ENCODE measurements around the gene RANGAP1. TPM values are rescaled to one million over a fixed set of nuclear protein-coding genes. Genes with fewer than 3 reads are reported as not detected.
A peak's percentile ranks its signal among the peaks of the same experiment; 100 is the strongest.

The RANGAP1 gene
- total RNA-seq, 1 donor from 2014 or later = 43.8 TPM

DNA sequence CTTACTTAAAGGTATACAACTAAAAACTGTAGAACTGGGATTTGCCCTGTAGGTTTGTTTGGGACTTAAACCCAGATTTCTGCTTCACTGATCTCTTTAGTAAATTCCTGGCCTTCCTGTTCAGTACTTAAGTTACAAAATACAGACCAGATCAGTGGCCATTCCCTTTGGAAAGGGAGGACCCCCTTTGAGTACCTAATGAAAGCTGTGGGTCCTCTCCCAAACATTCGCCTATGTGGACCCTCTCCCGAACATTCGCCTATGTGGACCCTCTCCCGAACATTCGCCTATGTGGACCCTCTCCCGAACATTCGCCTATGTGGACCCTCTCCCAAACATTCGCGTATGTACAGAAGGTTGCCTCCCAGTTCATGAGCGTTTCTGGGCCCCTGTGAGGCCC lies 70.6 kb downstream of the RANGAP1 start:
- Histone ChIP-seq H3K36me3 (peaks cover 50% of the 10 kb centered on the region), H3K4me3 (no peak overlapping the region), H3K4me1 (peaks cover 25% of the 10 kb centered on the region), H3K27ac (no peak overlapping the region), H3K27me3 (ENCODE audit: low read depth) (no peaks in the 10 kb centered on the region), H3K9me3 (no peaks in the 10 kb centered on the region)
- DNase-seq (no peak), ATAC-seq (no peak)
- TF ChIP-seq CTCF (IDR thresholded peaks at IDR 0.05) = no peak
- intact Hi-C loops (cut with DNase I) = no loop called here

GRCh38 chr22:41206719-41207118 lies 79.3 kb downstream of the RANGAP1 start:
- H3K36me3 ChIP-seq = peaks cover 32% of the 10 kb centered on the region
- TF ChIP-seq CTCF (IDR thresholded peaks at IDR 0.05) = no peak
- no peaks in the 10 kb centered on the region for H3K27me3 ChIP-seq (ENCODE audit: low read depth)
- no peak overlapping the region for H3K4me3 ChIP-seq
- intact Hi-C loops (cut with DNase I) = no loop called here
- ATAC-seq (no peak), DNase-seq (no peak)
- peaks cover 8% of the 10 kb centered on the region for H3K4me1 ChIP-seq
- H3K27ac ChIP-seq = no peak overlapping the region
- H3K9me3 ChIP-seq = no peaks in the 10 kb centered on the region

DNA sequence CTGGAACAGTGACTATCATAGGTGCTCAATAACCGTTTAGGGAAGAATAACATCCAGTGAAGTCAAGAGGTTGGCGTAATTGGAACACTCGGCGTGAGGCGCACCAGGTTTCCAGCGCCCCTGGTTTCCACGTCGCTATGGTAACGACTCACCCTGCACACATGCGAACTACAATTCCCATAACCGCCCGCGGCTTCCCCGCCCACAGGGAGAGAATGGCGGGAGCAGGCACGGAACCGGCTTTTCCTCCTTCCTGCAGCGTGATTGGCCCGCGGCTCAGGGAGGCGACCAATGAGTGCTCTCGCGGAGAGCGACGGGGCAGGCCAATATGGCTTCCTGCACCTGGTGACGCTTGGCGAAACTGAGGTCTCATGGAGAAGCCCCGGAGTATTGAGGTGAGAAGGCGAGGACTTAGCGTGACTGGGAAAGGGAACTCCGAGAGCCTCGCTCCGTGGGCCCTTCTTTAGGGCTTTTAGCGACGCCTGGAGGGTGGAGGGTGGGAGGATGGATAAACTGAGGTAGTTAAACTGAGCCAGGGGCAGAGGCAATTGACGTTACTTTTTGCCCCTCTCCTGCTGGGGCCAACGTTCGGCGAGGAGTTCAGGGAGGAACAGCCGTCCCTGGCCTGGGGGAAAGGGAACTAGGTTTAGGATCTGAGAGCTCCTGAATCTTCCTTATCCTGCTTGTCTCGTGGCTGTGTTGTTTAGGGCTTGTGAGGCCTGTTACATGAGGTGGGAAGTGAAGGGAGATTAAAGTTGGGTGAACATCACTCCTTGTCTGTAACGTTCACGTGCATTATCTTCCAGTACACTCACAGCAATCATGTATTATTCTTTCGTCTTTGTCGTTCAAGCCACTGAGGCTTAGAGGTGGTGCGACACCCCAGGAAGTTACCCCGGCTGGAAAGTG lies 80.7 kb downstream of the RANGAP1 start, which contains the start of gene L3MBTL2:
Gene L3MBTL2, plus strand, starts transcription at position 321 of the 909 bp plus-strand sequence. Its CDS starts 51 bp downstream, at position 372.
- peak within 1 kb of the TSS; percentile 92 for H3K4me3 ChIP-seq
- TF ChIP-seq CTCF (IDR thresholded peaks at IDR 0.05) = no peak
- H3K9me3 ChIP-seq = no peaks in the 10 kb centered on the region
- H3K27me3 ChIP-seq (ENCODE audit: low read depth) = no peaks in the 10 kb centered on the region
- ATAC-seq = peak; percentile 99 to 100
- intact Hi-C loops (cut with DNase I) = no loop called here
- peak; percentile 99 for DNase-seq
- H3K36me3 ChIP-seq = peaks cover 20% of the 10 kb centered on the region
- H3K27ac ChIP-seq = peak within 1 kb of the TSS; percentile 83
- H3K4me1 ChIP-seq = peaks cover 8% of the 10 kb centered on the region

DNA sequence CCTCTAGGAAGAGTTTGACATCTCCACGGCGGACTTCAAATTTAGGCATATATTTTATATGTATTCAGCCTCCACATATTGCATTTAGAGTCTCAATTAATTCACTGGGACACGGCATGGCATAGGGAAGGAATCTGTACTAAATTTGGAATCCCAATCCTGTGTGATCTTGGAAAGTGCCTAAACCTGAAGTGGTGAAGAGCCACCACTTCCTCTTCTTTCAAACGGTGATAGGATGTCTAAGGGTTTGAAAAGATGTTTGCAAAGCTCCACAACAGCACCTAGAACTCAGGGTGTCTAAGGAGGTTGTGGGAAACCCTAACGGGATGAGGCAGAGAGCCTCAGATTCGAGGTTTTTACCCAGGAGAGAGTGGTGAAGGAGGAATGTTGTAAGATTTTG lies 81.9 kb downstream of the RANGAP1 start:
- H3K27me3 ChIP-seq (ENCODE audit: low read depth) = no peaks in the 10 kb centered on the region
- intact Hi-C loops (cut with DNase I) = no loop called here

GRCh38 chr22:41203118-41203517 lies 82.9 kb downstream of the RANGAP1 start:
- intact Hi-C loops (cut with DNase I) = no loop called here
- Histone ChIP-seq H3K4me3 (no peak overlapping the region), H3K9me3 (no peaks in the 10 kb centered on the region), H3K27ac (no peak overlapping the region), H3K36me3 (peaks cover 3% of the 10 kb centered on the region), H3K4me1 (peaks cover 17% of the 10 kb centered on the region), H3K27me3 (ENCODE audit: low read depth) (no peaks in the 10 kb centered on the region)
- ATAC-seq (no peak), DNase-seq (no peak)
- no peak for TF ChIP-seq CTCF (IDR thresholded peaks at IDR 0.05)

More for the DNA sequence above, 81.9 kb downstream of the RANGAP1 start:
- Histone ChIP-seq H3K4me1 (peaks cover 8% of the 10 kb centered on the region), H3K9me3 (no peaks in the 10 kb centered on the region), H3K4me3 (no peak overlapping the region), H3K27ac (no peak overlapping the region), H3K36me3 (peaks cover 9% of the 10 kb centered on the region)
- DNase-seq = no peak
- TF ChIP-seq CTCF (IDR thresholded peaks at IDR 0.05) = no peak
- no peak for ATAC-seq

Data from lower lobe of right lung (tissue), 2 donors.